Aorta (tissue), 5 donors: ENCODE results near the gene RBBP6. TPM values are rescaled to one million over a fixed set of nuclear protein-coding genes. Genes with fewer than 3 reads are reported as not detected.
"Not testable (repeated sequence)": the region's sequence is repeated elsewhere in the genome, so short reads cannot be mapped to it uniquely, and the experiment has no call there.

Experiments used
- ATAC-seq: fragments of 200-7000 bp; cut with Tn5 transposase; one replicate; pipeline ENCODE4 v1.9.1; 2022; ENCODE audit warnings: moderate library complexity; ENCODE audit not compliant: low FRiP score
- DNase-seq, 2 donors: peaks; one replicate each; pipeline ENCODE4 v3.0.0-alpha.2; 2020
- H3K27ac ChIP-seq, 2 donors: one replicate each; pipeline ENCODE4 v1.5.1; 2013; ENCODE audit warnings: low read length in 2 of 2, mild to moderate bottlenecking in 2 of 2, moderate library complexity in 2 of 2, control low read depth in 1 of 2, inconsistent platforms in 1 of 2, low read depth in 1 of 2
- H3K27me3 ChIP-seq, 2 donors: one replicate each; pipeline ENCODE4 v1.6.1; 2013; ENCODE audit warnings: control low read depth in 1 of 2, low read length in 1 of 2, mild to moderate bottlenecking in 1 of 2, moderate library complexity in 1 of 2; ENCODE audit not compliant: insufficient read depth in 2 of 2, control insufficient read depth in 1 of 2
- H3K36me3 ChIP-seq, 2 donors: one replicate each; pipeline ENCODE4 v1.6.1; 2013; ENCODE audit warnings: control low read depth in 1 of 2, low read length in 1 of 2, mild to moderate bottlenecking in 1 of 2; ENCODE audit not compliant: insufficient read depth in 2 of 2, control insufficient read depth in 1 of 2
- H3K4me1 ChIP-seq, 2 donors: one replicate each; pipeline ENCODE4 v1.6.1; 2013; ENCODE audit warnings: low read length in 2 of 2, control low read depth in 1 of 2, mild to moderate bottlenecking in 1 of 2, moderate library complexity in 1 of 2; ENCODE audit not compliant: insufficient read depth in 2 of 2, control insufficient read depth in 1 of 2
- H3K4me3 ChIP-seq, 2 donors: one replicate each; pipeline ENCODE4 v1.5.1; 2013; ENCODE audit warnings: low read length in 2 of 2, control low read depth in 1 of 2, mild to moderate bottlenecking in 1 of 2
- H3K9me3 ChIP-seq: one replicate; pipeline ENCODE4 v1.6.1; 2013; ENCODE audit warnings: mild to moderate bottlenecking, low read length; ENCODE audit not compliant: control insufficient read depth
- WGBS, 2 donors: extraction: QIAGEN DNeasy Blood & Tissue Kit; methylation state at CpG; one replicate each; pipeline ENCODE4 v1.1.7; 2013; 5-methylcytosine and 5-hydroxymethylcytosine counted together
- intact Hi-C, 2 donors: fragments of 100-400 bp; cut with DNase I; formaldehyde crosslinking; loops; one replicate each; pipeline versions ENCODE4 v1.14.2 to v1.15.0; 2022
- polyA plus RNA-seq, 2 donors: library from polyadenylated mRNA; stranded (reverse); fragments of 200-250 nt; gene quantifications; one replicate each; pipeline ENCODE4 v1.2.3, GENCODE V29; 2013
- total RNA-seq, 2 donors: library from RNA; stranded (reverse); fragmentation: NEBNext Ultra II Directional; extraction: Animal tissue kit (Norgen Biotek cat#: 25700); gene quantifications; one replicate each; pipeline ENCODE4 v1.2.1, GENCODE V29; 2021
- donor health status: healthy with polysubstance abuse.
- donor health status: Bipolar disorder and iron deficiency.
- donor health status: DM: no; HTN: no; CAD: no.
- donor health status: DM: no; HTN: no; CAD: no.
- donor health status: DM: yes; HTN: yes; CAD: no.

RBBP6 gene
- total and polyA plus RNA-seq, 4 donors = 11.9 to 65.8 (median 54.0) TPM

GRCh38 chr16:24572069-24572468, 32.7 kb downstream of the RBBP6 start:
- Histone ChIP-seq H3K36me3 (peaks cover 2 to 6% of the 10 kb centered on the region in 2 donors), H3K4me1 (no peaks in the 10 kb centered on the region)
- intact Hi-C loops = loop anchor here in 1 of 2 donors (5.0 kb wide), 1 partner anchor 235 kb away; no protein-coding TSS in a partner anchor

DNA sequence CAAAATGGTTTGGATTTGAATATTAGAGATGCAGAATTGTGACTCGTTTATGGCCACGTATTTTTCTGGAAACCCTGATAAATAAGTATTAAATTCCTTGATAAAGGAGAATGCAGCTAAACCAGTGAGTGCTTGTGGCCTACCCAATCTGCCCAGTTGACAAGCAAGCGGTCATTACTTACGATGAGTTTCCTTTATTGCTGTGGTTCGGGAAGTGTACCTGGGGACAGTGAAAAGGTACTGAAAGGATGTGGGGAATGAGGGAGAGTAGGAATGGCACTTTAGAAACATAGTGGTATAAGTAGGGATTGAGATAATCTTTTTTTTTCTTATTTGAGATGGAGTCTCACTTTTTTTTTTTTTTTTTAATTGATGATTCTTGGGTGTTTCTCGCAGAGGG, 33.8 kb downstream of the RBBP6 start:
- Histone ChIP-seq H3K27ac (no peak overlapping the region), H3K27me3 (no peaks in the 10 kb centered on the region), H3K4me1 (no peaks in the 10 kb centered on the region), H3K4me3 (no peak overlapping the region), H3K36me3 (peaks cover 2 to 6% of the 10 kb centered on the region in 2 donors), H3K9me3 (no peaks in the 10 kb centered on the region)
- DNase-seq (no peak), ATAC-seq (no peak)
- WGBS, 2 donors = 97 to 98% methylated on average over 5 to 6 of the region's 6 CpGs
- intact Hi-C loops = loop anchor here in 1 of 2 donors (5.0 kb wide), 1 partner anchor 234 kb away; no protein-coding TSS in a partner anchor

More at GRCh38 chr16:24572069-24572468, 32.7 kb downstream of the RBBP6 start:
- Histone ChIP-seq H3K9me3 (no peaks in the 10 kb centered on the region), H3K4me3 (no peak overlapping the region), H3K27me3 (no peaks in the 10 kb centered on the region), H3K27ac (no peak overlapping the region)
- 84 to 94% methylated on average over 2 of the region's 2 CpGs for WGBS, 2 donors
- DNase-seq (no peak), ATAC-seq (no peak)

DNA sequence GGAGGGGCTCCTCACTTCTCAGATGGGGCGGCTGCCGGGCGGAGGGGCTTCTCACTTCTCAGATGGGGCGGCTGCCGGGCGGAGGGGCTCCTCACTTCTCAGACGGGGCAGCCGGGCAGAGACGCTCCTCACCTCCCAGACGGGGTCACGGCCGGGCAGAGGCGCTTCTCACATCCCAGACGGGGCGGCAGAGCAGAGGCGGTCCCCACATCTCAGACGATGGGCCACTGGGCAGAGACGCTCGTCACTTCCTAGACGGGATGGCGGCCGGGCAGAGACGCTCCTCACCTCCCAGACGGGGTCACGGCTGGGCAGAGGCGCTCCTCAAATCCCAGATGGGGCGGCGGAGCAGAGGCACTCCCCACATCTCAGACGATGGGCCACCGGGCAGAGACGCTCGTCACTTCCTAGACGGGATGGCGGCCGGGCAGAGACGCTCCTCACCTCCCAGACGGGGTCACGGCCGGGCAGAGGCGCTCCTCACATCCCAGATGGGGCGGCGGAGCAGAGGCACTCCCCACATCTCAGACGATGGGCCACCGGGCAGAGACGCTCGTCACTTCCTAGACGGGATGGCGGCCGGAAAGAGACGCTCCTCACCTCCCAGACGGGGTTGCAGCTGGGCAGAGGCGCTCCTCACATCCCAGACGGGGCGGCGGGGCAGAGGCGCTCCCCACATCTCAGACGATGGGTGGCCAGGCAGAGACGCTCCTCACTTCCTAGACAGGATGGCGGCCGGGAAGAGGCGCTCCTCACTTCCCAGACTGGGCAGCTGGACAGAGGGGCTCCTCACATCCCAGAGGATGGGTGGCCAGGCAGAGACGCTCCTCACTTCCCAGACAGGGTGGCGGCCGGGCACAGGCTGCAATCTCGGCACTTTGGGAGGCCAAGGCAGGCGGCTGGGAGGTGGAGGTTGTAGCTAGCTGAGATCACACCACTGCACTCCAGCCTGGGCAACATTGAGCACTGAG, 35.4 kb downstream of the RBBP6 start:
- not testable (repeated sequence) for H3K4me1 ChIP-seq, ATAC-seq, H3K9me3 ChIP-seq, DNase-seq, H3K27ac ChIP-seq, H3K4me3 ChIP-seq, H3K27me3 ChIP-seq, H3K36me3 ChIP-seq
- intact Hi-C loops = loop anchor here in 1 of 2 donors (5.0 kb wide), 1 partner anchor 233 kb away; no protein-coding TSS in a partner anchor
- WGBS, 2 donors = 96 to 97% methylated on average over 50 to 65 of the region's 66 CpGs

- H3K4me1 ChIP-seq, intact Hi-C loops, DNase-seq, H3K9me3 ChIP-seq, ATAC-seq, H3K36me3 ChIP-seq, H3K27ac ChIP-seq, H3K4me3 ChIP-seq, H3K27me3 ChIP-seq: not testable (repeated sequence)
- 83 to 89% methylated on average over 4 of the region's 4 CpGs for WGBS, 2 donors
Measured at GRCh38 chr16:24575791-24576190, 36.4 kb downstream of the RBBP6 start.

DNA sequence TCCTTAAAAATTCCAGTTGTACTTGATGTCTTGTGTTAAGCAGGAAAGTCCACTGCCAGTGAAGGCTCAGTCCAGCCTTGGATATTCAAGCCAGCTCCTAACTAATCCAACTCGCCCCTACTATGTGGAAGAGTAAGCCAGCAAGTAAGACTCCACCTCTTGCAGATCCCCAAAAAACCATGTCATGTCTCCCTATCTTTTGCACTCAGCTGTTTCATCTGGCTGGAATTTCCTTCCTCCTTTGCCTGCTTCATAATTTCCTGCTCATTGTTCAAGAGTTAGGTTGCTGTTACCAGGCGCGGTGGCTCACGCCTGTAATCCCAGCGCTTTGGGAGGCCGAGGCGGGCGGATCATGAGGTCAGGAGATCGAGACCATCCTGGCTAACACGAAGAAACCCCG, 37.8 kb downstream of the RBBP6 start:
- Histone ChIP-seq H3K27me3 (no peaks in the 10 kb centered on the region), H3K36me3 (no peaks in the 10 kb centered on the region), H3K9me3 (no peaks in the 10 kb centered on the region), H3K4me3 (no peak overlapping the region), H3K27ac (no peak overlapping the region), H3K4me1 (no peaks in the 10 kb centered on the region)
- DNase-seq (no peak), ATAC-seq (no peak)
- intact Hi-C loops = no loop called here
- WGBS, 2 donors = 88 to 89% methylated on average over 11 of the region's 11 CpGs

- 30% methylated on average over 5 of the region's 5 CpGs for WGBS, 2 donors
Measured at GRCh38 chr16:24580665-24581064, 41.3 kb downstream of the RBBP6 start.

GRCh38 chr16:24583494-24583893, 44.1 kb downstream of the RBBP6 start:
- no peak for DNase-seq
- Histone ChIP-seq H3K9me3 (no peaks in the 10 kb centered on the region), H3K36me3 (no peaks in the 10 kb centered on the region), H3K27ac (no peak overlapping the region), H3K4me1 (no peaks in the 10 kb centered on the region), H3K27me3 (no peaks in the 10 kb centered on the region), H3K4me3 (no peak overlapping the region)
- intact Hi-C loops = loop anchor here (5.0 kb wide), 2 partner anchors 104 to 194 kb away; no protein-coding TSS in a partner anchor
- 73 to 75% methylated on average over 5 of the region's 5 CpGs for WGBS, 2 donors
- ATAC-seq = no peak

More at GRCh38 chr16:24580665-24581064, 41.3 kb downstream of the RBBP6 start:
- Histone ChIP-seq H3K4me1 (no peaks in the 10 kb centered on the region), H3K27me3 (no peaks in the 10 kb centered on the region), H3K4me3 (no peak overlapping the region), H3K36me3 (no peaks in the 10 kb centered on the region), H3K9me3 (no peaks in the 10 kb centered on the region), H3K27ac (no peak overlapping the region)
- ATAC-seq (no peak), DNase-seq (no peak)
- intact Hi-C loops = loop anchor here (5.0 kb wide), 2 partner anchors 107 to 197 kb away; no protein-coding TSS in a partner anchor

- no peak for ATAC-seq
- Histone ChIP-seq H3K4me3 (no peak overlapping the region), H3K27ac (no peak overlapping the region), H3K27me3 (no peaks in the 10 kb centered on the region), H3K9me3 (no peaks in the 10 kb centered on the region), H3K4me1 (no peaks in the 10 kb centered on the region), H3K36me3 (no peaks in the 10 kb centered on the region)
- no peak for DNase-seq
- 53 to 75% methylated on average over 1 of the region's 1 CpG for WGBS, 2 donors
- intact Hi-C loops = no loop called here
Measured at GRCh38 chr16:24589997-24590396, 50.6 kb downstream of the RBBP6 start.
